ENCODE data around the gene LETMD1. TPM values are rescaled to one million over a fixed set of nuclear protein-coding genes. Genes with fewer than 3 reads are reported as not detected.
"Not testable (repeated sequence)": the region's sequence is repeated elsewhere in the genome, so short reads cannot be mapped to it uniquely, and the experiment has no call there.

LETMD1 gene
- total and polyA plus RNA-seq, 9 of the 15 experiments (the other 6 are each of a cell fraction or from before 2014, with no cell fraction given), result 58.7 to 163 (median 75.4) TPM

DNA sequence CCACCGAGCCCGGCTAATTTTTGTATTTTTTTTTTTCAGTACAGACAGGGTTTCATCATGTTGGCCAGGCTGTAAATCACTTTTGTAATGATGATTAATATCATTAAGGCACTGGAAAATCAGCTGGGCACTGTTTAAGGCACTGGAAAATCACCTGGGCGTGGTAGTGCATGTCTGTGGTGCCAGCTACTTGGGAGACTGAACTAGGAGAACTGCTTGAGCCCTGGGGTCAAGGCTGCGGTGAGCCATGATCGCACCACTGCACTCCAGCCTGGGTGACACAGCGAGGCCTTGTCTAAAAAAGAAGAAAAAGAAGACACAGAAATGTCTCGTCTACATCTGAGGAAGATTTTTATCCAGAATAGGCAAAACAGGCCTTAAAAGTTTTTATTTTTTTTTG is 34.7 kb upstream of the LETMD1 start:
- POLR2A ChIA-PET, result interaction anchor here (1.0 to 2.2 kb wide), 2 partner anchors 9 to 10 kb away, joined by 3 to 11 read pairs; no protein-coding TSS in a partner anchor
- Histone ChIP-seq H3K9me1 (ENCODE audit: control insufficient read depth, insufficient read depth, low read length) (no peaks in the 10 kb centered on the region), H3K4me1 (replicated peaks in 1 of 2; ENCODE audit: control insufficient read depth in 2 of 2, insufficient read depth in 2 of 2, low read length in 2 of 2) (peaks cover 17 to 23% of the 10 kb centered on the region in 2 experiments; a peak in 4 of 5 replicates), H4K20me1 (replicated peaks; ENCODE audit: control insufficient read depth, insufficient read depth, low read length) (no peaks in the 10 kb centered on the region), H3K79me2 (ENCODE audit: control insufficient read depth, insufficient read depth, low read length) (peaks cover 84% of the 10 kb centered on the region), H3K27me3 (ENCODE audit: control insufficient read depth in 2 of 2, insufficient read depth in 2 of 2, low read length in 2 of 2) (no peaks in the 10 kb centered on the region), H3K9me3 (replicated peaks; ENCODE audit: control insufficient read depth, insufficient read depth, low read depth, low read length) (no peaks in the 10 kb centered on the region), H2AFZ (ENCODE audit: low read depth, low read length) (no peak overlapping the region), H3K4me3 (no peak overlapping the region), H3K36me3 (ENCODE audit: control insufficient read depth, insufficient read depth, low read length) (peaks cover 9% of the 10 kb centered on the region), H3K4me2 (ENCODE audit: insufficient read depth, low read length) (no peak overlapping the region), H3K27ac (ENCODE audit: extremely low read depth, low read depth, low read length) (no peak overlapping the region), H3K9ac (ENCODE audit: insufficient read depth in 1 of 2, low read depth in 2 of 2, low read length in 2 of 2) (peak overlapping the region in 1 of 2 experiments; percentile 55; a peak in 1 of 4 replicates)
- in situ Hi-C loops (cut with MboI) (no loop called here), intact Hi-C loops (cut with micrococcal nuclease) (no loop called here)
- CTCF ChIA-PET (ENCODE audit: low intra/inter-chr PET ratio), result interaction anchor here (0.6 kb wide), 1 partner anchor 9 kb away, joined by 3 read pairs; no protein-coding TSS in a partner anchor
- TF ChIP-seq, protein P1, sequence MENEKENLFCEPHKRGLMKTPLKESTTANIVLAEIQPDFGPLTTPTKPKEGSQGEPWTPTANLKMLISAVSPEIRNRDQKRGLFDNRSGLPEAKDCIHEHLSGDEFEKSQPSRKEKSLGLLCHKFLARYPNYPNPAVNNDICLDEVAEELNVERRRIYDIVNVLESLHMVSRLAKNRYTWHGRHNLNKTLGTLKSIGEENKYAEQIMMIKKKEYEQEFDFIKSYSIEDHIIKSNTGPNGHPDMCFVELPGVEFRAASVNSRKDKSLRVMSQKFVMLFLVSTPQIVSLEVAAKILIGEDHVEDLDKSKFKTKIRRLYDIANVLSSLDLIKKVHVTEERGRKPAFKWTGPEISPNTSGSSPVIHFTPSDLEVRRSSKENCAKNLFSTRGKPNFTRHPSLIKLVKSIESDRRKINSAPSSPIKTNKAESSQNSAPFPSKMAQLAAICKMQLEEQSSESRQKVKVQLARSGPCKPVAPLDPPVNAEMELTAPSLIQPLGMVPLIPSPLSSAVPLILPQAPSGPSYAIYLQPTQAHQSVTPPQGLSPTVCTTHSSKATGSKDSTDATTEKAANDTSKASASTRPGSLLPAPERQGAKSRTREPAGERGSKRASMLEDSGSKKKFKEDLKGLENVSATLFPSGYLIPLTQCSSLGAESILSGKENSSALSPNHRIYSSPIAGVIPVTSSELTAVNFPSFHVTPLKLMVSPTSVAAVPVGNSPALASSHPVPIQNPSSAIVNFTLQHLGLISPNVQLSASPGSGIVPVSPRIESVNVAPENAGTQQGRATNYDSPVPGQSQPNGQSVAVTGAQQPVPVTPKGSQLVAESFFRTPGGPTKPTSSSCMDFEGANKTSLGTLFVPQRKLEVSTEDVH (IDR thresholded peaks at IDR 0.05; ENCODE audit: low read depth, partially characterized antibody), result no peak
- no peak for TF ChIP-seq ZNF764 (CRISPR knock-in tag; IDR thresholded peaks at IDR 0.05; ENCODE audit: low read depth)
- TF ChIP-seq NCOA4 (IDR thresholded peaks at IDR 0.05; ENCODE audit: partially characterized antibody), result no peak
- no peak for TF ChIP-seq MTA3 (IDR thresholded peaks at IDR 0.05; ENCODE audit: borderline replicate concordance)
- TF ChIP-seq ZNF592 (IDR thresholded peaks at IDR 0.05), result no peak
- no peak for TF ChIP-seq USF1 (CRISPR knock-in tag; IDR thresholded peaks at IDR 0.05)
- FAIRE-seq, result no peak
- DNase-seq (ENCODE audit: extremely low read depth in 1 of 4, low spot score in 3 of 4), result no peak
- no TSS peak for BruUV-seq (replicated peaks)
- no peak for ATAC-seq
- WGBS (ENCODE audit: insufficient coverage, low coverage, missing lambda C conversion rate), result 88% methylated on average over 7 of the region's 7 CpGs

- CTCF ChIA-PET (ENCODE audit: low intra/inter-chr PET ratio); H3K9me3 ChIP-seq (replicated peaks; ENCODE audit: control insufficient read depth, insufficient read depth, low read depth, low read length); H2AFZ ChIP-seq (ENCODE audit: low read depth, low read length); H3K4me2 ChIP-seq (ENCODE audit: insufficient read depth, low read length); H3K27ac ChIP-seq (ENCODE audit: extremely low read depth, low read depth, low read length); intact Hi-C loops (cut with micrococcal nuclease); in situ Hi-C loops (cut with MboI); H3K27me3 ChIP-seq (ENCODE audit: control insufficient read depth in 2 of 2, insufficient read depth in 2 of 2, low read length in 2 of 2); H3K9ac ChIP-seq (ENCODE audit: insufficient read depth in 1 of 2, low read depth in 2 of 2, low read length in 2 of 2); ATAC-seq; H4K20me1 ChIP-seq (replicated peaks; ENCODE audit: control insufficient read depth, insufficient read depth, low read length); H3K9me1 ChIP-seq (ENCODE audit: control insufficient read depth, insufficient read depth, low read length); BruUV-seq (replicated peaks); H3K4me3 ChIP-seq; FAIRE-seq; H3K36me3 ChIP-seq (ENCODE audit: control insufficient read depth, insufficient read depth, low read length); DNase-seq (ENCODE audit: extremely low read depth in 1 of 4, low spot score in 3 of 4): not testable (repeated sequence)
- peaks cover 19 to 32% of the 10 kb centered on the region in 2 experiments; a peak in 4 of 5 replicates for H3K4me1 ChIP-seq (replicated peaks in 1 of 2; ENCODE audit: control insufficient read depth in 2 of 2, insufficient read depth in 2 of 2, low read length in 2 of 2)
- POLR2A ChIA-PET, result interaction anchor here (0.9 to 1.3 kb wide), 2 partner anchors 8 to 10 kb away, joined by 3 read pairs; no protein-coding TSS in a partner anchor
- peaks cover 88% of the 10 kb centered on the region for H3K79me2 ChIP-seq (ENCODE audit: control insufficient read depth, insufficient read depth, low read length)
- 90% methylated on average over 9 of the region's 9 CpGs for WGBS (ENCODE audit: insufficient coverage, low coverage, missing lambda C conversion rate)
Observed at GRCh38 chr12:51014467-51014866, 33.7 kb upstream of the LETMD1 start.

All from K562 (cell line).